Endothelial cell of umbilical vein (primary cell): Measurements from ENCODE around the gene NME2. TPM values are rescaled to one million over a fixed set of nuclear protein-coding genes. Genes with fewer than 3 reads are reported as not detected.

Source experiments
- BruUV-seq: library from RNA; stranded (reverse); fragments of 400-500 nt; replicated peaks from 2 replicates; lab custom pipeline; 2021; lab: Mats Ljungman, UMichigan
- CTCF ChIA-PET: fragments of 300-600, 350-600 bp; sonication (Branson Sonifier 250); formaldehyde crosslinking; loops from one replicate; lab custom pipeline; 2021; ENCODE audit warnings: antibody characterized with exemption, inconsistent platforms; lab: Charles Lee
- POLR2A ChIA-PET: fragments of 300-600, 350-600 bp; sonication (Branson Sonifier 250); formaldehyde crosslinking; loops from one replicate; lab custom pipeline; 2021; ENCODE audit warnings: antibody characterized with exemption, inconsistent platforms; lab: Charles Lee
- DNase-seq: peaks from one replicate; pipeline ENCODE4 v3.0.0-alpha.2; 2011; ENCODE audit warnings: low read depth, low spot score
- FAIRE-seq: peaks from 2 replicates; lab custom pipeline; 2011; peaks lifted over from hg19 to GRCh38; lab: Jason Lieb, UNC
- H2AFZ ChIP-seq: 2 replicates; pipeline ENCODE4 v1.6.0; 2012; ENCODE audit warnings: low read depth, low read length, control low read depth, inconsistent platforms
- H3K27ac ChIP-seq: 2 replicates; pipeline ENCODE4 v1.5.1; 2011; ENCODE audit warnings: low read depth, mild to moderate bottlenecking, control low read depth, low read length, moderate library complexity; ENCODE audit not compliant: insufficient read depth
- H3K27me3 ChIP-seq, 2 experiments: 2 replicates each; pipeline versions ENCODE4 v1.6.0 to v1.6.1; 2011; ENCODE audit warnings: low read length in 2 of 2, mixed read lengths in 1 of 2; ENCODE audit not compliant: control insufficient read depth in 2 of 2, insufficient read depth in 2 of 2
- H3K36me3 ChIP-seq, 2 experiments: 2 replicates in 1 of 2; 3 replicates in 1 of 2; pipeline ENCODE4 v1.5.1; 2011; ENCODE audit warnings: low read length in 2 of 2, mild to moderate bottlenecking in 1 of 2, moderate library complexity in 1 of 2; ENCODE audit not compliant: control insufficient read depth in 2 of 2, insufficient read depth in 2 of 2; ENCODE audit errors: extremely low read depth in 1 of 2
- H3K4me1 ChIP-seq: 3 replicates; pipeline ENCODE4 v1.5.1; 2011; ENCODE audit warnings: mild to moderate bottlenecking, low read length; ENCODE audit not compliant: control insufficient read depth, insufficient read depth; ENCODE audit errors: extremely low read depth
- H3K4me2 ChIP-seq: 2 replicates; pipeline ENCODE4 v1.6.1; 2011; ENCODE audit warnings: low read length, control low read depth, mixed read lengths; ENCODE audit not compliant: insufficient read depth
- H3K4me3 ChIP-seq, 3 experiments: fragments of 200-600 bp in 1 of 3; sonication (generic), shearing (Covaris generic) in 1 of 3; replicated peaks in 1 of 3; 2 replicates each; pipeline ENCODE4 v1.5.1; 2011 to 2016; ENCODE audit warnings: control low read depth in 3 of 3, low read length in 3 of 3, mild to moderate bottlenecking in 2 of 3, inconsistent platforms in 1 of 3, low read depth in 1 of 3, moderate library complexity in 1 of 3; ENCODE audit not compliant: insufficient read depth in 1 of 3
- H3K79me2 ChIP-seq: 2 replicates; pipeline ENCODE4 v1.6.0; 2012; ENCODE audit warnings: low read length, inconsistent platforms; ENCODE audit not compliant: control insufficient read depth, insufficient read depth
- H3K9ac ChIP-seq: replicated peaks from 2 replicates; pipeline ENCODE3; 2011; ENCODE audit warnings: low read length, control low read depth; ENCODE audit not compliant: insufficient read depth; ENCODE audit errors: extremely low read depth
- H3K9me1 ChIP-seq: replicated peaks from 3 replicates; pipeline ENCODE4 v1.6.0; 2011; ENCODE audit warnings: mild to moderate bottlenecking, low read length; ENCODE audit not compliant: control insufficient read depth, insufficient read depth; ENCODE audit errors: extremely low read depth
- H3K9me3 ChIP-seq: replicated peaks from 2 replicates; pipeline ENCODE4 v1.5.1; 2012; ENCODE audit warnings: low read length, inconsistent platforms; ENCODE audit not compliant: control insufficient read depth, insufficient read depth
- H4K20me1 ChIP-seq: replicated peaks from 2 replicates; pipeline ENCODE3; 2011; ENCODE audit warnings: mild to moderate bottlenecking, low read length; ENCODE audit not compliant: control insufficient read depth, insufficient read depth; ENCODE audit errors: extremely low read depth
- CTCF ChIP-seq, 2 donors: IDR thresholded peaks; 1 replicate in 1 of 2; 2 replicates in 1 of 2; pipeline ENCODE4 v1.5.1; 2011; ENCODE audit warnings: low read length in 2 of 2, mild to moderate bottlenecking in 2 of 2, moderate library complexity in 2 of 2, control low read depth in 1 of 2, inconsistent platforms in 1 of 2, low read depth in 1 of 2; ENCODE audit not compliant: insufficient read depth in 1 of 2; ENCODE audit errors: extremely low read depth in 1 of 2
- EZH2 ChIP-seq: IDR thresholded peaks from 2 replicates; pipeline ENCODE4 v1.6.1; 2012; ENCODE audit warnings: borderline replicate concordance, low read depth, mild to moderate bottlenecking, moderate library complexity, low read length, inconsistent platforms; ENCODE audit not compliant: severe bottlenecking
- FOS ChIP-seq: IDR thresholded peaks from 2 replicates; pipeline ENCODE4 v1.6.1; 2011; ENCODE audit warnings: mild to moderate bottlenecking, low read length, moderate library complexity, borderline replicate concordance; ENCODE audit not compliant: insufficient read depth
- GATA2 ChIP-seq: IDR thresholded peaks from 2 replicates; pipeline ENCODE4 v1.7.0; 2011; ENCODE audit warnings: low read depth, mild to moderate bottlenecking, moderate library complexity, mixed read lengths, low read length; ENCODE audit not compliant: insufficient read length, insufficient read depth
- JUN ChIP-seq: IDR thresholded peaks from 2 replicates; pipeline ENCODE4 v1.6.1; 2011; ENCODE audit warnings: borderline replicate concordance, low read depth; ENCODE audit not compliant: insufficient read length, insufficient read depth
- MAX ChIP-seq: IDR thresholded peaks from 2 replicates; pipeline ENCODE4 v1.6.1; 2011; ENCODE audit not compliant: insufficient read depth, insufficient read length
- MYC ChIP-seq: IDR thresholded peaks from one replicate; pipeline ENCODE4 v1.6.1; 2011; ENCODE audit warnings: mild to moderate bottlenecking, low read depth, low read length
- POLR2A ChIP-seq: IDR thresholded peaks from 2 replicates; pipeline ENCODE4 v1.6.1; 2012; ENCODE audit warnings: low read depth, mild to moderate bottlenecking, control low read depth, low read length
- POLR2AphosphoS5 ChIP-seq: IDR thresholded peaks from 2 replicates; pipeline ENCODE4 v1.6.1; 2012; ENCODE audit warnings: low read depth, mild to moderate bottlenecking, control low read depth, low read length, moderate library complexity; ENCODE audit not compliant: insufficient read depth
- dilution Hi-C: fragments of 300-500 bp; cut with MboI; formaldehyde crosslinking; loops from one replicate; pipeline ENCODE4 v1.15.0; 2019; ENCODE audit warnings: low sequenced_read_pairs; ENCODE audit not compliant: extremely low pct_ligation_motif_present
- intact Hi-C: fragments of 100-400 bp; cut with micrococcal nuclease; formaldehyde crosslinking; loops from one replicate; pipeline ENCODE4 v1.10.0; 2022
- polyA plus RNA-seq, 4 experiments: library from polyadenylated mRNA; depleted of rRNA in 3 of 4; stranded (reverse) in 3 of 4; unstranded in 1 of 4; fragments of >200 nt; gene quantifications; 2 replicates each; pipeline versions ENCODE4 v1.2.1 to v1.2.3, GENCODE V29; 2011 to 2012; ENCODE audit warnings: missing spikeins in 1 of 4
- total RNA-seq: library from RNA; stranded (reverse); gene quantifications from 2 replicates; pipeline ENCODE4 v1.2.3, GENCODE V29; 2021

Gene NME2
- total and polyA plus RNA-seq, 2 donors (not counting 3 experiments of a cell fraction or from before 2014, with no cell fraction given) = 555 to 833 TPM

GRCh38 chr17:51169340-51169739, 3.1 kb downstream of the NME2 start:
- Histone ChIP-seq H3K27me3 (no peaks in the 10 kb centered on the region), H4K20me1 (no peaks in the 10 kb centered on the region), H3K9me3 (no peaks in the 10 kb centered on the region), H3K27ac (no peak overlapping the region), H3K9ac (no peak overlapping the region), H3K9me1 (no peaks in the 10 kb centered on the region), H3K79me2 (peaks cover 24% of the 10 kb centered on the region), H3K4me2 (no peak overlapping the region), H3K4me1 (peaks cover 16% of the 10 kb centered on the region), H2AFZ (no peak overlapping the region), H3K36me3 (peaks cover 9 to 19% of the 10 kb centered on the region in 2 experiments), H3K4me3 (no peak overlapping the region)
- POLR2A ChIA-PET = interaction anchor here (0.7 kb wide), 1 partner anchor 56 kb away, joined by 5 read pairs; no protein-coding TSS in a partner anchor
- dilution Hi-C loops = no loop called here
- no TSS peak for BruUV-seq
- CTCF ChIA-PET = no interaction called here
- FAIRE-seq (no peak), DNase-seq (no peak)
- intact Hi-C loops = no loop called here
- TF ChIP-seq POLR2A = no peak
- TF ChIP-seq POLR2AphosphoS5 = no peak
- TF ChIP-seq FOS = no peak
- TF ChIP-seq JUN = no peak
- no peak for TF ChIP-seq GATA2
- TF ChIP-seq EZH2 = no peak

GRCh38 chr17:51170736-51171135, 4.5 kb downstream of the NME2 start:
- Histone ChIP-seq H3K9me3 (no peaks in the 10 kb centered on the region), H3K4me1 (peaks cover 13% of the 10 kb centered on the region), H3K9me1 (no peaks in the 10 kb centered on the region), H3K4me2 (no peak overlapping the region), H3K27me3 (no peaks in the 10 kb centered on the region), H3K36me3 (peaks cover 12 to 19% of the 10 kb centered on the region in 2 experiments), H3K9ac (no peak overlapping the region), H3K79me2 (peaks cover 24% of the 10 kb centered on the region), H4K20me1 (no peaks in the 10 kb centered on the region), H2AFZ (no peak overlapping the region), H3K27ac (no peak overlapping the region), H3K4me3 (no peak overlapping the region)
- dilution Hi-C loops = no loop called here
- ChIA-PET CTCF (interaction anchor here (0.7 to 1.2 kb wide), 2 partner anchors 9 to 170 kb away, joined by 3 to 4 read pairs; no protein-coding TSS in a partner anchor), POLR2A (no interaction called here)
- no peak for FAIRE-seq
- TF ChIP-seq CTCF (IDR thresholded peaks at IDR 0.05; ENCODE audit: extremely low read depth in 1 of 2, insufficient read depth in 1 of 2, low read depth in 1 of 2, low read length in 2 of 2) (no peak), MYC (no peak), POLR2A (no peak), EZH2 (no peak), JUN (no peak), FOS (no peak), MAX (no peak), POLR2AphosphoS5 (no peak), GATA2 (no peak)
- no peak for DNase-seq
- intact Hi-C loops = no loop called here
- BruUV-seq = no TSS peak
